GM23338 (cell line): ENCODE data around the gene ING5. TPM values are rescaled to one million over a fixed set of nuclear protein-coding genes. Genes with fewer than 3 reads are reported as not detected.

Experiments used
- ATAC-seq: fragments of 200-7000 bp; cut with Tn5 transposase; 3 replicates; pipeline ENCODE4 v1.9.1; 2020
- DNase-seq: peaks from one replicate; pipeline ENCODE4 v3.0.0-alpha.2; 2015; ENCODE audit warnings: low spot score
- H2AFZ ChIP-seq: fragments of 200-600 bp; sonication (generic); 2 replicates; pipeline ENCODE4 v1.8.0; 2016; ENCODE audit warnings: antibody characterized with exemption, mild to moderate bottlenecking, moderate library complexity
- H3F3A ChIP-seq: fragments of 200-600 bp; sonication (generic); replicated peaks from 2 replicates; pipeline ENCODE4 v1.8.0; 2017; ENCODE audit warnings: antibody characterized with exemption, mixed run types, low read depth
- H3K27ac ChIP-seq: fragments of 200-600 bp; sonication (generic); 2 replicates; pipeline ENCODE4 v1.6.1; 2016; ENCODE audit warnings: low read depth
- H3K27me3 ChIP-seq: fragments of 200-600 bp; sonication (generic); 2 replicates; pipeline ENCODE4 v1.8.0; 2016; ENCODE audit warnings: mild to moderate bottlenecking, mixed run types, moderate library complexity; ENCODE audit not compliant: insufficient read depth
- H3K36me3 ChIP-seq: fragments of 200-600 bp; sonication (generic); 2 replicates; pipeline ENCODE4 v1.8.0; 2016; ENCODE audit warnings: mild to moderate bottlenecking; ENCODE audit not compliant: insufficient read depth
- H3K4me1 ChIP-seq: fragments of 200-600 bp; sonication (generic); 2 replicates; pipeline ENCODE4 v1.8.0; 2016; ENCODE audit warnings: mild to moderate bottlenecking, moderate library complexity; ENCODE audit not compliant: insufficient read depth
- H3K4me2 ChIP-seq: fragments of 200-600 bp; sonication (generic); 2 replicates; pipeline ENCODE4 v1.7.1; 2017; ENCODE audit warnings: mixed run types
- H3K4me3 ChIP-seq: fragments of 200-600 bp; sonication (generic); 2 replicates; pipeline ENCODE4 v1.6.1; 2016; ENCODE audit warnings: mixed run types
- H3K79me2 ChIP-seq: fragments of 200-600 bp; sonication (generic); replicated peaks from 2 replicates; pipeline ENCODE4 v1.8.0; 2017; ENCODE audit warnings: mild to moderate bottlenecking; ENCODE audit not compliant: insufficient read depth
- H3K9me2 ChIP-seq: fragments of 200-600 bp; sonication (generic); 2 replicates; pipeline ENCODE4 v1.8.0; 2017; ENCODE audit not compliant: insufficient read depth
- H4K20me1 ChIP-seq: fragments of 200-600 bp; sonication (generic); replicated peaks from 2 replicates; pipeline ENCODE4 v1.8.0; 2017; ENCODE audit warnings: mild to moderate bottlenecking; ENCODE audit not compliant: insufficient read depth
- H3K27ac Mint-ChIP-seq: 2 replicates; pipeline ENCODE4 v1.8.0; 2020; ENCODE audit warnings: inconsistent platforms, mild to moderate bottlenecking, moderate library complexity, mixed read lengths
- H3K27me3 Mint-ChIP-seq: 3 replicates; pipeline ENCODE4 v1.8.0; 2022; ENCODE audit warnings: low read depth, mild to moderate bottlenecking, moderate library complexity, mixed read lengths, inconsistent platforms; ENCODE audit not compliant: insufficient read depth, poor library complexity
- H3K36me3 Mint-ChIP-seq: 3 replicates; pipeline ENCODE4 v1.8.0; 2021; ENCODE audit warnings: low read depth, mild to moderate bottlenecking, inconsistent platforms, moderate library complexity, mixed read lengths
- H3K4me1 Mint-ChIP-seq: 3 replicates; pipeline ENCODE4 v1.8.0; 2020; ENCODE audit warnings: mild to moderate bottlenecking, inconsistent platforms, mixed read lengths
- H3K4me3 Mint-ChIP-seq: 3 replicates; pipeline ENCODE4 v1.8.0; 2021; ENCODE audit warnings: moderate library complexity, mild to moderate bottlenecking, inconsistent platforms, mixed read lengths
- H3K9me3 Mint-ChIP-seq: 3 replicates; pipeline ENCODE4 v1.8.0; 2020; ENCODE audit warnings: moderate library complexity, mild to moderate bottlenecking, inconsistent platforms, mixed read lengths
- CREB1 ChIP-seq: fragments of 250-450 bp; sonication (Bioruptor Pico); IDR thresholded peaks from 2 replicates; pipeline ENCODE4 v1.5.0; 2020; ENCODE audit warnings: low read depth, mild to moderate bottlenecking, moderate library complexity
- CTCF ChIP-seq, 2 experiments: fragments of 200-600 bp in 1 of 2; sonication (generic) in 1 of 2; conservative IDR thresholded peaks; 2 replicates each; pipeline versions ENCODE4 v1.5.1 to v1.6.1; 2016 to 2017; ENCODE audit warnings: antibody characterized with exemption in 2 of 2, low read depth in 2 of 2, mild to moderate bottlenecking in 2 of 2, moderate library complexity in 1 of 2
- EZH2 ChIP-seq: fragments of 200-600 bp; sonication (generic); IDR thresholded peaks from one replicate; pipeline ENCODE4 v1.8.0; 2017; ENCODE audit warnings: antibody characterized with exemption, mild to moderate bottlenecking, low read depth; ENCODE audit not compliant: unreplicated experiment
- EZH2phosphoT487 ChIP-seq: fragments of 200-600 bp; sonication (generic); IDR thresholded peaks from one replicate; pipeline ENCODE4 v1.8.1; 2018; ENCODE audit warnings: antibody characterized with exemption; ENCODE audit not compliant: unreplicated experiment
- JUNB ChIP-seq: IDR thresholded peaks from one replicate; pipeline ENCODE4 v1.6.1; 2016; ENCODE audit warnings: antibody characterized with exemption; ENCODE audit not compliant: unreplicated experiment
- NANOG ChIP-seq: IDR thresholded peaks from 2 replicates; pipeline ENCODE4 v1.6.1; 2016; ENCODE audit warnings: antibody characterized with exemption, borderline replicate concordance
- POLR2AphosphoS5 ChIP-seq: IDR thresholded peaks from 2 replicates; pipeline ENCODE4 v1.6.1; 2016; ENCODE audit warnings: antibody characterized with exemption, low read depth
- REST ChIP-seq: IDR thresholded peaks from one replicate; pipeline ENCODE4 v1.6.1; 2018; ENCODE audit warnings: antibody characterized with exemption; ENCODE audit not compliant: unreplicated experiment
- STAT1 ChIP-seq: IDR thresholded peaks from one replicate; pipeline ENCODE4 v1.6.1; 2016; ENCODE audit warnings: antibody characterized with exemption; ENCODE audit not compliant: unreplicated experiment
- ZNF114 ChIP-seq: fragments of 250-450 bp; sonication (Bioruptor Pico); IDR thresholded peaks from 2 replicates; pipeline ENCODE4 v1.5.0; 2020; ENCODE audit warnings: mild to moderate bottlenecking, moderate library complexity
- ZNF331 ChIP-seq: fragments of 250-450 bp; sonication (Bioruptor Pico); IDR thresholded peaks from 2 replicates; pipeline ENCODE4 v1.5.0; 2020; ENCODE audit warnings: low read depth, mild to moderate bottlenecking, moderate library complexity
- ZNF462 ChIP-seq: fragments of 250-450 bp; sonication (Bioruptor Pico); IDR thresholded peaks from 2 replicates; pipeline ENCODE4 v1.5.0; 2020; ENCODE audit warnings: mild to moderate bottlenecking, moderate library complexity
- polyA plus RNA-seq: library from polyadenylated mRNA; unstranded; fragments of >200 nt; fragmentation: Nextera tagmentation; extraction: Ambion mirVana; gene quantifications from 2 replicates; pipeline ENCODE4 v1.2.1, GENCODE V29; 2016
- total RNA-seq: library from RNA; depleted of rRNA; stranded (reverse); fragments of >200 nt; shearing (Covaris generic); gene quantifications from 2 replicates; pipeline ENCODE4 v1.2.3, GENCODE V29; 2014
- TF ChIP-seq, protein P1 (sequence below): IDR thresholded peaks from 2 replicates; pipeline ENCODE4 v1.6.1; 2016; ENCODE audit warnings: antibody characterized with exemption

ING5 gene
- total and polyA plus RNA-seq, 2 experiments from 2014 or later: 25.7 to 42.5 TPM

GRCh38 chr2:241777170-241777685 lies 75.4 kb downstream of the ING5 start:
- Histone ChIP-seq H3K9me2 (no peaks in the 10 kb centered on the region), H3K4me3 (no peak overlapping the region), H3F3A (no peaks in the 10 kb centered on the region), H3K27ac (no peak overlapping the region), H3K27me3 (no peaks in the 10 kb centered on the region), H2AFZ (no peak overlapping the region), H4K20me1 (no peaks in the 10 kb centered on the region), H3K36me3 (peaks cover 7% of the 10 kb centered on the region; the same call in 1 of the 2 replicates), H3K4me2 (no peak overlapping the region), H3K79me2 (no peaks in the 10 kb centered on the region), H3K4me1 (peaks cover 6% of the 10 kb centered on the region; the same call in 1 of the 2 replicates)
- Mint-ChIP-seq H3K27me3 (peaks cover 12% of the 10 kb centered on the region), H3K4me3 (no peak overlapping the region), H3K36me3 (peaks cover 12% of the 10 kb centered on the region), H3K9me3 (peaks cover 29% of the 10 kb centered on the region), H3K27ac (no peak overlapping the region), H3K4me1 (peaks cover 19% of the 10 kb centered on the region)
- TF ChIP-seq ZNF331 (CRISPR knock-in tag) (no peak), POLR2AphosphoS5 (no peak), ZNF462 (CRISPR knock-in tag) (no peak), REST (no peak), JUNB (no peak), STAT1 (no peak), CTCF (conservative IDR thresholded peaks at IDR 0.05; ENCODE audit: low read depth in 2 of 2) (no peak), EZH2phosphoT487 (no peak), CREB1 (CRISPR knock-in tag) (no peak), ZNF114 (CRISPR knock-in tag) (no peak), EZH2 (no peak), NANOG (no peak)
- TF ChIP-seq, protein P1, sequence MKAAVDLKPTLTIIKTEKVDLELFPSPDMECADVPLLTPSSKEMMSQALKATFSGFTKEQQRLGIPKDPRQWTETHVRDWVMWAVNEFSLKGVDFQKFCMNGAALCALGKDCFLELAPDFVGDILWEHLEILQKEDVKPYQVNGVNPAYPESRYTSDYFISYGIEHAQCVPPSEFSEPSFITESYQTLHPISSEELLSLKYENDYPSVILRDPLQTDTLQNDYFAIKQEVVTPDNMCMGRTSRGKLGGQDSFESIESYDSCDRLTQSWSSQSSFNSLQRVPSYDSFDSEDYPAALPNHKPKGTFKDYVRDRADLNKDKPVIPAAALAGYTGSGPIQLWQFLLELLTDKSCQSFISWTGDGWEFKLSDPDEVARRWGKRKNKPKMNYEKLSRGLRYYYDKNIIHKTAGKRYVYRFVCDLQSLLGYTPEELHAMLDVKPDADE: no peak
- DNase-seq (no peak), ATAC-seq (peak; percentile 17)
